ENCODE results near the gene KLHDC2. TPM values are rescaled to one million over a fixed set of nuclear protein-coding genes. Genes with fewer than 3 reads are reported as not detected.
"Not testable (repeated sequence)": the region's sequence is repeated elsewhere in the genome, so short reads cannot be mapped to it uniquely, and the experiment has no call there.

KLHDC2 gene
- polyA plus RNA-seq, 1 of the 3 experiments (the other 2 are of a cell fraction): 41.1 TPM

DNA sequence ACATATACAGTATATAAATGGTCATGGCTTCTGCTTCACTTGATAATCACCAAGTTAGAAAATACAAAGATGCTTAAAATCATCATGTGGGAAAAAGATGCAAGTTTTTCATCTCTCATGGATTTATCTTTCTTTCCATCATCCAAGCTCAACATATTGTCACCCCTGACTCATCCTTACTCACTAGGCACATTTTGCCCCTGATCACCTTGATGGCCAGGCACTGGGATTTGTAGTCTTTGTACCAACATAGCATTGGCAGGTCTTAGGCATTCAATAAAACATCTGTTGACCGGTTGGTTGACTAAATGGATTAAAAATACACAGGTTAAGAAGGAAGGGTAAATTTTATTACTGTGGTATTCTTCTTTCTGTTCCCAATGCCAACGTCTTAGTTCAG, 28.1 kb downstream of the KLHDC2 start:
- DNase-seq: no peak
- CTCF ChIA-PET: no interaction called here
- Histone ChIP-seq H3K4me1 (ENCODE audit: control insufficient read depth in 1 of 2, insufficient read depth in 2 of 2, low read depth in 1 of 2, low read length in 1 of 2) (no peaks in the 10 kb centered on the region), H4K20me1 (ENCODE audit: insufficient read depth) (no peaks in the 10 kb centered on the region), H3K36me3 (replicated peaks in 1 of 2; ENCODE audit: control insufficient read depth in 1 of 2, insufficient read depth in 2 of 2, low read length in 1 of 2) (peaks cover 59 to 92% of the 10 kb centered on the region in 2 experiments), H2AFZ (ENCODE audit: low read depth) (no peak overlapping the region), H3K79me2 (ENCODE audit: insufficient read depth) (peaks cover 17% of the 10 kb centered on the region; the same call in 1 of the 2 replicates), H3K9me3 (no peaks in the 10 kb centered on the region), H3F3A (replicated peaks; ENCODE audit: insufficient read depth) (peaks cover 22% of the 10 kb centered on the region), H3K9me2 (no peaks in the 10 kb centered on the region), H3K4me3 (ENCODE audit: low read depth in 2 of 2, low read length in 1 of 2) (no peak overlapping the region), H3K27me3 (ENCODE audit: insufficient read depth) (no peaks in the 10 kb centered on the region), H3K9ac (no peak overlapping the region), H3K27ac (ENCODE audit: low read depth in 2 of 2, low read length in 1 of 2) (0 out of 4 replicates have a peak overlapping the region, but pooled peaks of 1 of the 2 experiments have one; percentile 12), H3K4me2 (no peak overlapping the region)
- POLR2A ChIA-PET: no interaction called here
- 98% methylated on average over 2 of the region's 2 CpGs for WGBS (ENCODE audit: low lambda C conversion rate)
- TF ChIP-seq FOSL2 (IDR thresholded peaks at IDR 0.05; ENCODE audit: borderline replicate concordance, low read depth): peak; percentile 17; the same call in 1 of the 2 replicates
- TF ChIP-seq, protein P1, sequence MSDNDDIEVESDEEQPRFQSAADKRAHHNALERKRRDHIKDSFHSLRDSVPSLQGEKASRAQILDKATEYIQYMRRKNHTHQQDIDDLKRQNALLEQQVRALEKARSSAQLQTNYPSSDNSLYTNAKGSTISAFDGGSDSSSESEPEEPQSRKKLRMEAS (IDR thresholded peaks at IDR 0.05; ENCODE audit: low read depth): no peak

DNA sequence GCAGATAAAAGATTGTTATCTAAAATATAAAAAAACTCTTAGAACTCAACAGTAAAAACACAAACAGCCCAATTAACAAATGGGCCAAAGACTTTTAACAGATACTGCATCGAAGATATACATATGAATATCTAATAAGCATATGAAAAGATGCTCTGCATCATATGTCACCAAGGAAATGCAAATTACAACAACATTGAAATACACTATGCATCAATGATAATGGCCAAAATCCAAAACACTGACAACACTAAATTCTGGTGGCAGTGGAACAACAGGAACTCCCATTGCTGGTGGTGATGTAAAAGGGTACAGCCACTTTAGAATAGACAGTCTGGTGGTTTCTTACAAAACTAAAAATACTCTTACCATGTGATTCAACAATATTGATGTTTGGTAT, 40.8 kb downstream of the KLHDC2 start:
- TF ChIP-seq, protein P2, sequence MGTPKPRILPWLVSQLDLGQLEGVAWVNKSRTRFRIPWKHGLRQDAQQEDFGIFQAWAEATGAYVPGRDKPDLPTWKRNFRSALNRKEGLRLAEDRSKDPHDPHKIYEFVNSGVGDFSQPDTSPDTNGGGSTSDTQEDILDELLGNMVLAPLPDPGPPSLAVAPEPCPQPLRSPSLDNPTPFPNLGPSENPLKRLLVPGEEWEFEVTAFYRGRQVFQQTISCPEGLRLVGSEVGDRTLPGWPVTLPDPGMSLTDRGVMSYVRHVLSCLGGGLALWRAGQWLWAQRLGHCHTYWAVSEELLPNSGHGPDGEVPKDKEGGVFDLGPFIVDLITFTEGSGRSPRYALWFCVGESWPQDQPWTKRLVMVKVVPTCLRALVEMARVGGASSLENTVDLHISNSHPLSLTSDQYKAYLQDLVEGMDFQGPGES (IDR thresholded peaks at IDR 0.05; ENCODE audit: low read depth, low read length): no peak
- TF ChIP-seq NFIC (IDR thresholded peaks at IDR 0.05; ENCODE audit: borderline replicate concordance): no peak
- CTCF ChIA-PET: interaction anchor here (1.3 kb wide), 1 partner anchor 44 kb away, joined by 4 read pairs; the partner anchor contains the start of gene NEMF
- Histone ChIP-seq H3K4me3 (ENCODE audit: low read depth in 2 of 2, low read length in 1 of 2) (no peak overlapping the region), H3K27ac (ENCODE audit: low read depth in 2 of 2, low read length in 1 of 2) (no peak overlapping the region), H3K27me3 (ENCODE audit: insufficient read depth) (no peaks in the 10 kb centered on the region), H3K36me3 (replicated peaks in 1 of 2; ENCODE audit: control insufficient read depth in 1 of 2, insufficient read depth in 2 of 2, low read length in 1 of 2) (peaks cover 58 to 91% of the 10 kb centered on the region in 2 experiments), H3K4me1 (ENCODE audit: control insufficient read depth in 1 of 2, insufficient read depth in 2 of 2, low read depth in 1 of 2, low read length in 1 of 2) (no peaks in the 10 kb centered on the region), H3K4me2 (no peak overlapping the region), H3K9me2 (no peaks in the 10 kb centered on the region), H3F3A (replicated peaks; ENCODE audit: insufficient read depth) (peaks cover 21% of the 10 kb centered on the region), H3K79me2 (ENCODE audit: insufficient read depth) (0 out of 2 replicates have a peak, but pooled peaks cover 4% of the 10 kb centered on the region), H4K20me1 (ENCODE audit: insufficient read depth) (no peaks in the 10 kb centered on the region), H3K9ac (no peak overlapping the region), H3K9me3 (peaks cover 4% of the 10 kb centered on the region; the same call in 1 of the 2 replicates), H2AFZ (ENCODE audit: low read depth) (no peak overlapping the region)
- WGBS (ENCODE audit: low lambda C conversion rate): 0% methylated on average over 1 of the region's 1 CpG
- POLR2A ChIA-PET: no interaction called here
- DNase-seq: no peak

DNA sequence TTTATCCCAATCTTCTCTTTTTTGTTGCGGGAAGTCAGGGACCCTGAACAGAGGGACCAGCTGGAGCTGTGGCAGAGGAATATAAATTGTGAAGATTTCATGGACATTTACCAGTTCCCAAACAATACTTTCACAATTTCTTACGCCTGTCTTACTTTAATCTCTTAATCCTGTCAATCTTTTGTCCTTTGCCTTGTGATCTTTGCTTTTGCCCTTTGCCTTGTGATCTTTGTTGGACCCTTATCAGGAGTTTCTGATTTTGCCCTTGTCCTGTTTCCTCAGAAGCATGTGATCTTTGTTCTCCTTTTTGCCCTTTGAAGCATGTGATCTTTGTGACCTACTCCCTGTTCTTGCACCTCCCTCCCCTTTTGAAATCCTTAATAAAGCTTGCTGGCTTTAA, 48.2 kb downstream of the KLHDC2 start:
- H3K9ac ChIP-seq; H3K4me2 ChIP-seq; H3K27ac ChIP-seq (ENCODE audit: low read depth in 2 of 2, low read length in 1 of 2); H3K4me3 ChIP-seq (ENCODE audit: low read depth in 2 of 2, low read length in 1 of 2); H3K27me3 ChIP-seq (ENCODE audit: insufficient read depth); H3K9me2 ChIP-seq; H3K79me2 ChIP-seq (ENCODE audit: insufficient read depth); H3K9me3 ChIP-seq; H4K20me1 ChIP-seq (ENCODE audit: insufficient read depth); H2AFZ ChIP-seq (ENCODE audit: low read depth); DNase-seq; H3K4me1 ChIP-seq (ENCODE audit: control insufficient read depth in 1 of 2, insufficient read depth in 2 of 2, low read depth in 1 of 2, low read length in 1 of 2): not testable (repeated sequence)
- CTCF ChIA-PET: interaction anchor here (0.8 kb wide), 2 partner anchors 36 to 415 kb away, joined by 3 to 4 read pairs; partner anchors contain the start of genes NEMF and SOS2
- Histone ChIP-seq H3F3A (replicated peaks; ENCODE audit: insufficient read depth) (peaks cover 23% of the 10 kb centered on the region), H3K36me3 (replicated peaks in 1 of 2; ENCODE audit: control insufficient read depth in 1 of 2, insufficient read depth in 2 of 2, low read length in 1 of 2) (peaks cover 76 to 90% of the 10 kb centered on the region in 2 experiments)
- POLR2A ChIA-PET: interaction anchor here (0.7 kb wide), 1 partner anchor 32 kb away, joined by 3 read pairs; no protein-coding TSS in a partner anchor
- 94% methylated on average over 2 of the region's 2 CpGs for WGBS (ENCODE audit: low lambda C conversion rate)

Data from SK-N-SH (cell line).